AG04450 (cell line): ENCODE data around the gene TESPA1. TPM values are rescaled to one million over a fixed set of nuclear protein-coding genes. Genes with fewer than 3 reads are reported as not detected.

Experiments
- CTCF ChIA-PET: fragments of 300-600, 350-600 bp; formaldehyde crosslinking; extraction: SDS; loops from one replicate; lab custom pipeline; 2022; ENCODE audit warnings: antibody characterized with exemption, inconsistent platforms; lab: Charles Lee
- POLR2A ChIA-PET: fragments of 350-600 bp; formaldehyde crosslinking; extraction: SDS; loops from one replicate; lab custom pipeline; 2021; ENCODE audit warnings: antibody characterized with exemption, inconsistent platforms; lab: Yijun Ruan, JAX
- DNase-seq: peaks from one replicate; pipeline ENCODE4 v3.0.0-alpha.2; 2011; ENCODE audit warnings: low read depth, low spot score
- H3K27ac ChIP-seq: one replicate; pipeline ENCODE4 v1.5.1; 2012; ENCODE audit warnings: low read depth, low read length, control low read depth
- H3K27me3 ChIP-seq: one replicate; pipeline ENCODE4 v1.6.0; 2012; ENCODE audit warnings: low read length; ENCODE audit not compliant: control insufficient read depth, insufficient read depth
- H3K4me3 ChIP-seq: 2 replicates; pipeline ENCODE4 v1.5.1; 2011; ENCODE audit warnings: mild to moderate bottlenecking, low read depth, low read length, control low read depth
- H3K9me3 ChIP-seq: 2 replicates; pipeline ENCODE4 v1.5.1; 2012; ENCODE audit warnings: low read length; ENCODE audit not compliant: control insufficient read depth, insufficient read depth
- polyA plus RNA-seq: library from polyadenylated mRNA; depleted of rRNA; stranded (reverse); fragments of >200 nt; gene quantifications from 2 replicates; pipeline ENCODE4 v1.2.3, GENCODE V29; 2011
- TF ChIP-seq, protein P1 (sequence below): IDR thresholded peaks from 2 replicates; pipeline ENCODE4 v1.5.1; 2011; ENCODE audit warnings: low read depth, low read length, control low read depth, inconsistent platforms

Gene TESPA1
- polyA plus RNA-seq, 1 experiment: not detected

DNA sequence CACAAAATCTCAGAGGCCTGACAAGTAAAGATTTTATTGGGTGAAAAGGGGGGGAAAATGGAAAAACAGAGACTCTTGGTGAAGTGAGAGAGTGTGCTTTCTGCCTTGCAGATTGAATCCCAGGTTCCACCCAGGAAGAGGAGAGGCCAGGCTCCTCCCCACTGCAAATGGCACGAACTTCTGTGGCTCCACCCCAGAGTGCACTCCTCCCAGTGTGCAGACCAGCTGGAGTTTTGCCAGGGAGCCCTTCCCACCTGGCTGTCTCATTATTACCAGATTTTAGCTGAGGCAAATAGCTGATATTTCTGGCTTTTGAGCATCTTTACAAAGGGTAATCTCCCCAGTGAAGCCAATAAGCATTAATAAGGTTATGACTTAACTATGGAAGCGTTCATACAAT lies 51.9 kb downstream of the TESPA1 start:
- Histone ChIP-seq H3K27ac (no peak overlapping the region), H3K27me3 (no peaks in the 10 kb centered on the region), H3K4me3 (no peak overlapping the region), H3K9me3 (no peaks in the 10 kb centered on the region)
- TF ChIP-seq, protein P1, sequence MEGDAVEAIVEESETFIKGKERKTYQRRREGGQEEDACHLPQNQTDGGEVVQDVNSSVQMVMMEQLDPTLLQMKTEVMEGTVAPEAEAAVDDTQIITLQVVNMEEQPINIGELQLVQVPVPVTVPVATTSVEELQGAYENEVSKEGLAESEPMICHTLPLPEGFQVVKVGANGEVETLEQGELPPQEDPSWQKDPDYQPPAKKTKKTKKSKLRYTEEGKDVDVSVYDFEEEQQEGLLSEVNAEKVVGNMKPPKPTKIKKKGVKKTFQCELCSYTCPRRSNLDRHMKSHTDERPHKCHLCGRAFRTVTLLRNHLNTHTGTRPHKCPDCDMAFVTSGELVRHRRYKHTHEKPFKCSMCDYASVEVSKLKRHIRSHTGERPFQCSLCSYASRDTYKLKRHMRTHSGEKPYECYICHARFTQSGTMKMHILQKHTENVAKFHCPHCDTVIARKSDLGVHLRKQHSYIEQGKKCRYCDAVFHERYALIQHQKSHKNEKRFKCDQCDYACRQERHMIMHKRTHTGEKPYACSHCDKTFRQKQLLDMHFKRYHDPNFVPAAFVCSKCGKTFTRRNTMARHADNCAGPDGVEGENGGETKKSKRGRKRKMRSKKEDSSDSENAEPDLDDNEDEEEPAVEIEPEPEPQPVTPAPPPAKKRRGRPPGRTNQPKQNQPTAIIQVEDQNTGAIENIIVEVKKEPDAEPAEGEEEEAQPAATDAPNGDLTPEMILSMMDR: no peak
- CTCF ChIA-PET: no interaction called here
- DNase-seq: no peak
- POLR2A ChIA-PET: no interaction called here

DNA sequence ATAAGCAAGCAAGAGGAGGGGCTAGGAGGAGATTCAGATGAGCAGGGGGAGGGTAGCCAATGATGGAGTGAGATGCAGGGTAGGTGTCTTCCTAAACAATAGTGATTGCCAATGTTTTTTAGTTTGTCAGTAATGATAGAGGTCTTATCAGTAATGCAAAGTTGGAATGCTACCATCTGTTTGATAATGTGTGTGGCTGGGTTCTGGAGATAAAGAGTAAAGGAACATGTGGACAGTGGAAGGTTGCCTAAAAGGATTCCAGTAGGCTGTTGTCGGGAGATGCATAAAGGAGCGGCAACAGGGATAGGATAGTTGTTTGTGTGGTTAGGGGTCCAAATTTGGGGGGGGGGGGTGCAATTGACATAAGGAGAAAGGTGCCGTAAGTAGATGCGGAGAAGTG lies 52.5 kb downstream of the TESPA1 start:
- Histone ChIP-seq H3K9me3 (no peaks in the 10 kb centered on the region), H3K27me3 (no peaks in the 10 kb centered on the region), H3K27ac (no peak overlapping the region), H3K4me3 (no peak overlapping the region)
- CTCF ChIA-PET: no interaction called here
- TF ChIP-seq, protein P1: no peak
- no peak for DNase-seq
- POLR2A ChIA-PET: no interaction called here

GRCh38 chr12:54929998-54930397 lies 54.6 kb downstream of the TESPA1 start:
- Histone ChIP-seq H3K9me3 (no peaks in the 10 kb centered on the region), H3K4me3 (no peak overlapping the region), H3K27ac (no peak overlapping the region), H3K27me3 (no peaks in the 10 kb centered on the region)
- ChIA-PET CTCF (no interaction called here), POLR2A (no interaction called here)
- DNase-seq: no peak
- TF ChIP-seq, protein P1: no peak

GRCh38 chr12:54926246-54926645 lies 58.3 kb downstream of the TESPA1 start:
- ChIA-PET POLR2A (no interaction called here), CTCF (no interaction called here)
- H3K27me3 ChIP-seq: no peaks in the 10 kb centered on the region
- no peak overlapping the region for H3K27ac ChIP-seq
- TF ChIP-seq, protein P1: no peak
- DNase-seq: no peak
- no peak overlapping the region for H3K4me3 ChIP-seq
- H3K9me3 ChIP-seq: no peaks in the 10 kb centered on the region

DNA sequence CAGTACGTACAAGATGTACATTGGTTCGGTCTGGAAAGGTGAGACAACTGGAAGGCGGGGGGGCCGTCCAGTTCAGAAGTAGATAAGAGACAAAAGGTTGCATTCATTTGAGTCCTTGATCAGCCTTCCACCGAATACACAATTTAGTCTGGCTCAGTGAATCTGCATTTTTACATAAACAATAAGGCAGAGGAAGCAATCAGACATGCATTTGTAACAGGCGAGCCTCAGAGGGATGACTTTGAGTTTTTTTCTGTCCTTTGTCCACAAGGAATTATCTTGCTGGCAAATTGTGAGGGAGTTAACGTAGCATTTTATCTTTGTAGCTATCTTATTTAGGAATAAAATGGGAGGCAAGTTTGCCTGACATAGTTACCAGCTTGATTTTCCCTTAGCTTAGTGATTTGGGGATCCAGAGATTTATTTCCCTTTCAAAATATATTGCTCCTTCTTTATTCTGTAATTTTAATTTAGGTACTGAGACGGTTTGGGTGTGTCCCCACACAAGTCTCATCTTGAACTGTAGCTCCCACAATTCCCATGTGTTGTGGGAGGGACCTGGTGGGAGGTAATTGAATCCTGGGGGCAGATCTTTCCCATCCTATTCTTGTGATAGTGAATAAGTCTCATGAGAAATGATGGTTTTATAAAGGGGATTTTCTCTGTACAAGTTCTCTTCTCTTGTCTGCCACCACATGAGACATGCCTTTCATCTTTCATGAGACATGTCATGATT lies 59.4 kb downstream of the TESPA1 start:
- Histone ChIP-seq H3K27ac (no peak overlapping the region), H3K4me3 (no peak overlapping the region), H3K9me3 (no peaks in the 10 kb centered on the region), H3K27me3 (no peaks in the 10 kb centered on the region)
- ChIA-PET POLR2A (no interaction called here), CTCF (interaction anchor here (0.8 to 1.2 kb wide), 2 partner anchors 67 to 71 kb away, joined by 3 read pairs; partner anchors contain the start of gene MUCL1)
- no peak for DNase-seq
- TF ChIP-seq, protein P1: no peak
